Tibial nerve (tissue), 3 donors: ENCODE measurements around the gene TRIP10.

Source experiments
- CTCF ChIP-seq, 5 experiments: fragments of 200-600 bp in 3 of 5; fragments of 450-650 bp in 2 of 5; sonication (generic) in 3 of 5; IDR thresholded peaks; one replicate each; pipeline ENCODE4 v1.5.1; 2016 to 2019; ENCODE audit warnings: antibody characterized with exemption in 5 of 5, mild to moderate bottlenecking in 3 of 5, moderate library complexity in 2 of 5
- POLR2A ChIP-seq, 2 donors: fragments of 450-650 bp; IDR thresholded peaks; one replicate each; pipeline ENCODE4 v1.6.1; 2017; ENCODE audit warnings: antibody characterized with exemption in 2 of 2, mild to moderate bottlenecking in 2 of 2, moderate library complexity in 2 of 2

GRCh38 chr19:6713773-6714692 lies 25.4 kb upstream of the TRIP10 start:
- TF ChIP-seq POLR2A (IDR thresholded peaks at IDR 0.05) (no peak), CTCF (IDR thresholded peaks at IDR 0.05) (no peak)
